Glomerular visceral epithelial cell (primary cell): ENCODE results near the gene C22orf31.
"Not testable (repeated sequence)": the region's sequence is repeated elsewhere in the genome, so short reads cannot be mapped to it uniquely, and the experiment has no call there.

Source experiments
- DNase-seq: peaks from one replicate; pipeline ENCODE4 v3.0.0-alpha.2; 2016; ENCODE audit errors: extremely low spot score

C22orf31 gene

GRCh38 chr22:29055192-29055830, 6.3 kb downstream of the C22orf31 start:
- no peak for DNase-seq

- no peak for DNase-seq
Measured at GRCh38 chr22:29054251-29054767, 7.3 kb downstream of the C22orf31 start.

GRCh38 chr22:29053048-29053702, 8.5 kb downstream of the C22orf31 start:
- no peak for DNase-seq

- no peak for DNase-seq
Measured at GRCh38 chr22:29050457-29050856, 11.2 kb downstream of the C22orf31 start.

- DNase-seq = no peak
Measured at GRCh38 chr22:29049655-29050263, 11.9 kb downstream of the C22orf31 start.

GRCh38 chr22:29048822-29049654, 12.6 kb downstream of the C22orf31 start:
- DNase-seq = no peak

- DNase-seq = peak; percentile 81
Measured at GRCh38 chr22:29044657-29045176, 16.9 kb downstream of the C22orf31 start.

GRCh38 chr22:29043906-29044575, 17.6 kb downstream of the C22orf31 start:
- DNase-seq = peak; percentile 34

- peak; percentile 31 for DNase-seq
Measured at GRCh38 chr22:29041408-29041807, 20.2 kb downstream of the C22orf31 start.

- peak; percentile 78 for DNase-seq
Measured at GRCh38 chr22:29040385-29041275, 21.0 kb downstream of the C22orf31 start.

GRCh38 chr22:29039684-29040083, 21.9 kb downstream of the C22orf31 start:
- not testable (repeated sequence) for DNase-seq

- no peak for DNase-seq
Measured at GRCh38 chr22:29039148-29039547, 22.5 kb downstream of the C22orf31 start.

GRCh38 chr22:29037340-29037932, 24.2 kb downstream of the C22orf31 start:
- DNase-seq = no peak

- DNase-seq = peak; percentile 33
Measured at GRCh38 chr22:29032584-29032983, 29.0 kb downstream of the C22orf31 start.

- no peak for DNase-seq
Measured at GRCh38 chr22:29032014-29032475, 29.6 kb downstream of the C22orf31 start.

GRCh38 chr22:29031227-29032011, 30.2 kb downstream of the C22orf31 start:
- DNase-seq = peak; percentile 98

- DNase-seq = peak; percentile 94
Measured at GRCh38 chr22:29030618-29031226, 30.9 kb downstream of the C22orf31 start.

GRCh38 chr22:29030016-29030617, 31.5 kb downstream of the C22orf31 start:
- DNase-seq = no peak
